Esophagus muscularis mucosa (tissue), 4 donors: ENCODE data around the gene SLC39A13. TPM values are rescaled to one million over a fixed set of nuclear protein-coding genes. Genes with fewer than 3 reads are reported as not detected.

Experiments used
- DNase-seq: peaks from one replicate; pipeline ENCODE4 v3.0.0-alpha.2; 2017; ENCODE audit errors: extremely low spot score
- H3K27ac ChIP-seq, 4 donors: fragments of 200-600 bp; sonication (generic); replicated peaks in 1 of 4; 1 replicate in 3 of 4; 2 replicates in 1 of 4; pipeline ENCODE4 v1.5.1; 2016 to 2019; ENCODE audit warnings: mild to moderate bottlenecking in 1 of 4
- H3K27me3 ChIP-seq, 4 donors: fragments of 200-600 bp; sonication (generic); one replicate each; pipeline versions ENCODE4 v1.5.1 to v1.6.0; 2016 to 2019
- H3K36me3 ChIP-seq, 4 donors: fragments of 200-600 bp; sonication (generic); one replicate each; pipeline ENCODE4 v1.5.1; 2016 to 2019
- H3K4me1 ChIP-seq, 4 donors: fragments of 200-600 bp; sonication (generic); one replicate each; pipeline ENCODE4 v1.5.1; 2016 to 2019
- H3K4me3 ChIP-seq, 4 donors: fragments of 200-600 bp; sonication (generic); 1 replicate in 2 of 4; 2 replicates in 2 of 4; pipeline ENCODE4 v1.5.1; 2016 to 2019; ENCODE audit warnings: mild to moderate bottlenecking in 4 of 4, moderate library complexity in 1 of 4
- H3K9me3 ChIP-seq, 4 donors: fragments of 200-600 bp; sonication (generic); 1 replicate in 3 of 4; 2 replicates in 1 of 4; pipeline ENCODE4 v1.5.1; 2016 to 2019
- CTCF ChIP-seq, 3 experiments: fragments of 200-600 bp in 2 of 3; fragments of 450-650 bp in 1 of 3; sonication (generic) in 2 of 3; IDR thresholded peaks; one replicate each; pipeline ENCODE4 v1.5.1; 2017 to 2019; ENCODE audit warnings: antibody characterized with exemption in 3 of 3, mild to moderate bottlenecking in 2 of 3, moderate library complexity in 1 of 3
- EP300 ChIP-seq: sonication (generic); formaldehyde crosslinking; IDR thresholded peaks from one replicate; pipeline ENCODE4 v1.6.1; 2017; ENCODE audit warnings: antibody characterized with exemption
- POLR2A ChIP-seq: fragments of 450-650 bp; IDR thresholded peaks from one replicate; pipeline ENCODE4 v1.6.1; 2017; ENCODE audit warnings: antibody characterized with exemption, moderate library complexity, mild to moderate bottlenecking, low read depth
- POLR2AphosphoS5 ChIP-seq, 2 donors: sonication (generic); formaldehyde crosslinking; IDR thresholded peaks; one replicate each; pipeline ENCODE4 v1.6.1; 2017; ENCODE audit warnings: antibody characterized with exemption in 2 of 2
- WGBS: methylation state at CpG from one replicate; pipeline ENCODE4 v1.1.5; 2018; 5-methylcytosine and 5-hydroxymethylcytosine counted together
- intact Hi-C: fragments of 100-400 bp; cut with DNase I; formaldehyde crosslinking; loops from one replicate; pipeline ENCODE4 v1.15.1; 2023
- total RNA-seq, 4 donors: library from RNA; depleted of rRNA; stranded (reverse); fragments of >200 nt; gene quantifications; one replicate each; pipeline versions ENCODE4 v1.1.0 to v1.2.1, GENCODE V29; 2016

Gene SLC39A13
- total RNA-seq, 4 donors from 2014 or later: 91.9 to 251 (median 129) TPM

- H3K9me3 ChIP-seq: no peaks in the 10 kb centered on the region
- WGBS: 95% methylated on average over 15 of the region's 15 CpGs
- H3K4me1 ChIP-seq: peaks cover 0 to 14% (median 11%) of the 10 kb centered on the region in 4 donors
- DNase-seq: no peak
- H3K27me3 ChIP-seq: no peaks in the 10 kb centered on the region
- intact Hi-C loops: no loop called here
- H3K4me3 ChIP-seq: no peak overlapping the region
- H3K36me3 ChIP-seq: no peaks in the 10 kb centered on the region
- H3K27ac ChIP-seq: no peak overlapping the region
- TF ChIP-seq POLR2A: no peak
- TF ChIP-seq CTCF (IDR thresholded peaks at IDR 0.05): no peak
- TF ChIP-seq POLR2AphosphoS5 (IDR thresholded peaks at IDR 0.05): no peak
- no peak for TF ChIP-seq EP300
These were observed 48.0 kb upstream of the SLC39A13 start for GRCh38 chr11:47360341-47360740.

GRCh38 chr11:47361419-47361818 is 47.0 kb upstream of the SLC39A13 start:
- H3K27me3 ChIP-seq: no peaks in the 10 kb centered on the region
- peaks cover 0 to 7% (median 5%) of the 10 kb centered on the region in 4 donors for H3K4me1 ChIP-seq
- WGBS: 81% methylated on average over 12 of the region's 13 CpGs
- H3K4me3 ChIP-seq: no peak overlapping the region
- H3K27ac ChIP-seq: no peak overlapping the region
- no peak for DNase-seq
- intact Hi-C loops: no loop called here
- TF ChIP-seq CTCF (IDR thresholded peaks at IDR 0.05) (no peak), EP300 (no peak), POLR2AphosphoS5 (IDR thresholded peaks at IDR 0.05) (no peak), POLR2A (no peak)
- peaks cover 0 to 3% (median 0%) of the 10 kb centered on the region in 4 donors for H3K36me3 ChIP-seq
- no peaks in the 10 kb centered on the region for H3K9me3 ChIP-seq

- intact Hi-C loops: no loop called here
- no peak for TF ChIP-seq POLR2A
- no peak for TF ChIP-seq CTCF (IDR thresholded peaks at IDR 0.05)
- no peak for TF ChIP-seq EP300
- Histone ChIP-seq H3K36me3 (peaks cover 0 to 3% (median 0%) of the 10 kb centered on the region in 4 donors), H3K27ac (no peak overlapping the region), H3K4me1 (no peaks in the 10 kb centered on the region), H3K9me3 (no peaks in the 10 kb centered on the region), H3K4me3 (no peak overlapping the region), H3K27me3 (no peaks in the 10 kb centered on the region)
- DNase-seq: no peak
- 89% methylated on average over 1 of the region's 1 CpG for WGBS
These were observed 42.3 kb upstream of the SLC39A13 start for GRCh38 chr11:47366020-47366490.

- no peak for DNase-seq
- Histone ChIP-seq H3K9me3 (no peaks in the 10 kb centered on the region), H3K4me1 (peaks cover 0 to 8% (median 3%) of the 10 kb centered on the region in 4 donors), H3K27me3 (no peaks in the 10 kb centered on the region), H3K27ac (no peak overlapping the region), H3K36me3 (peaks cover 0 to 3% (median 0%) of the 10 kb centered on the region in 4 donors), H3K4me3 (no peak overlapping the region)
- intact Hi-C loops: loop anchor here (5.0 kb wide), 1 partner anchor 38 kb away; the partner anchor contains the start of gene SLC39A13
- TF ChIP-seq POLR2AphosphoS5 (IDR thresholded peaks at IDR 0.05) (no peak), POLR2A (no peak), EP300 (no peak), CTCF (IDR thresholded peaks at IDR 0.05) (no peak)
- WGBS: 66% methylated on average over 3 of the region's 3 CpGs
These were observed 38.7 kb upstream of the SLC39A13 start for GRCh38 chr11:47369676-47370075.

GRCh38 chr11:47372422-47372821 is 36.0 kb upstream of the SLC39A13 start:
- H3K36me3 ChIP-seq: no peaks in the 10 kb centered on the region
- H3K4me1 ChIP-seq: peaks cover 0 to 8% (median 3%) of the 10 kb centered on the region in 4 donors
- intact Hi-C loops: loop anchor here (5.0 kb wide), 1 partner anchor 35 kb away; the partner anchor contains the start of gene SLC39A13
- no peak for DNase-seq
- H3K27ac ChIP-seq: no peak overlapping the region
- H3K4me3 ChIP-seq: no peak overlapping the region
- 58% methylated on average over 7 of the region's 7 CpGs for WGBS
- H3K9me3 ChIP-seq: no peaks in the 10 kb centered on the region
- no peaks in the 10 kb centered on the region for H3K27me3 ChIP-seq
- TF ChIP-seq CTCF (IDR thresholded peaks at IDR 0.05): no peak
- TF ChIP-seq POLR2A: no peak
- no peak for TF ChIP-seq POLR2AphosphoS5 (IDR thresholded peaks at IDR 0.05)
- TF ChIP-seq EP300: no peak
